Epidermal melanocyte (primary cell): ENCODE measurements around the gene CCDC57.

Source experiments
- DNase-seq: peaks from one replicate; pipeline ENCODE4 v3.0.0; 2011; ENCODE audit warnings: low spot score; ENCODE audit not compliant: insufficient read length

Gene CCDC57

GRCh38 chr17:82246365-82247181, 33.9 kb upstream of the CCDC57 start:
- DNase-seq, result no peak

GRCh38 chr17:82246040-82246364, 33.4 kb upstream of the CCDC57 start:
- DNase-seq, result no peak

DNA sequence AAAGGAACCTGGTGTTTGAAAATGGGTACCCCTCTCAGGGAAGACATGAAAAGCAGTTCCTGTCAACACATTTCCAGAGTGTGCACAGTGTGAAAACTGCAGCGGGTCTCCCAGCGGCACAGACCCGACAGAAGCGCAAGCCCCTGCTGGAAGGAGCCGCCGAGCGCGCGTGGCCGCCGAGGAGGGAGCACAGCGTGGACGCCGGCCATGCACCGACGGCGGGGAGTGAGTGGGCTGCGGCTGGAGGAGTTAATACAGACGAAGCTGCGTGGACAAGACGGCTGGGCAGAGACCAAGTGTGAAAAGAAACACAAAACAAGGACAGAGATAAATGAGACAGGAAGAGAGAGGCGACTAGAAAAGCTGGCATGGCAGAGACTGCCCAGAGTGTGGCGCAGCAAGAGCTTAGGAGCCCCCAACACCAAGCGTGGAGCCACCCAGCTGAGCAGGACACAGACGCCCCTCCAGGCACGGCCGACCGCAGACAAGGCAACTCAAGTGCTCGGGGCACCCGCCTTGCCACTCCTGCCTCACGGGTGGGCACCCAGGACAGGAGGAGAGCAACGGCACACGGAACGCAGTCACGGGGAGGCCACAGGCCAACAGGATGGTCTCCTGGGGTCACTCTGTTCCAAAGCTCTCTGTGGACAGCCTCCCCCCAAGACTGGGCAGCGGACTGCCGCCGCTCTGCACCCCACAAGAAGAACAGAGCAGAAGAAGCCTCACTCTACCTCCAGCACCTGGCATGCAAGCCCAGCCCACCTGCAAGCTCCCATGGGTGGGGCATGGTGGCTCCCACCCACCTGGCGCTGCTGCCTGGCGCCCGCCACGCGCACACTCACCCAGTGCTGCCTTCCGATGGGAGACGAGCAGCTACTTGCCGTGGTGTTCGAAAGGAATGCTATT, 32.7 kb upstream of the CCDC57 start:
- DNase-seq, result no peak

- DNase-seq, result no peak
Measured at GRCh38 chr17:82244413-82245133, 31.9 kb upstream of the CCDC57 start.

- no peak for DNase-seq
Measured at GRCh38 chr17:82243648-82244412, 31.2 kb upstream of the CCDC57 start.

- peak; percentile 73 for DNase-seq
Measured at GRCh38 chr17:82242977-82243647, 30.5 kb upstream of the CCDC57 start.

- DNase-seq, result no peak
Measured at GRCh38 chr17:82242698-82242976, 30.0 kb upstream of the CCDC57 start.

- DNase-seq, result no peak
Measured at GRCh38 chr17:82241926-82242697, 29.5 kb upstream of the CCDC57 start.

GRCh38 chr17:82241183-82241925, 28.7 kb upstream of the CCDC57 start:
- peak; percentile 82 for DNase-seq

DNA sequence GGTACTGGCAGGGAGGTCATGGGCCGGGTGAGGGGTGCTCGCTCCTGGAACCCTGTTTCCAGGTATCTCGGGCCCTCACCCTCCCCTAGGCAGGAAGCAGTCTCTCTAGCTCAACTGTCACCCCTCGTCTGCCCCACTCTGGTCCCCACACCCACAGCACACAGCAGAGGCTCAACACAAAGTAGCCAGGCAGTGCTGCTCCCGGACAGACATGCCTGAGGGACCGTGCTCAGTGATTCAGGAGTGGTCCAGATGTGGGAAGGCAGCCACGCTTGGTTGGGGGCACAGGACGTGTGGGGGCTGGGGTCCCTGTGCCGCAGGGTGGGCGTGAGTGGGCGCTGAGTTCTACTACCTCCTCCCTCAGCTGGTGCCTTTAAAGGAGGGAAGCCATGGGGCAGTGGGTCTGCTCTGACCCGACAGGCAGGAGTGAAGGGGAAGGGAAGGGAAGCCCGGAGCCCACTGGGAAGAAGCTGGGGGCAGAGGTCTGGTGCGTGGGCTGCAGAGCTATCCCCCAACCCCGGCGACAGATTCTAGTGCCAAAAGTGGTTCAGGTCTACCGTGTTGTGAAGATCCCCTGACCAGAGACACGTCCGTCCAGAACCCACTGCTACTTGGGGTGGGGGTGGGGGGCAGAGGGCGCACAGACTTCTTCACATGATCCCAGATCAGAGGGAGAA, 28.0 kb upstream of the CCDC57 start:
- no peak for DNase-seq

DNA sequence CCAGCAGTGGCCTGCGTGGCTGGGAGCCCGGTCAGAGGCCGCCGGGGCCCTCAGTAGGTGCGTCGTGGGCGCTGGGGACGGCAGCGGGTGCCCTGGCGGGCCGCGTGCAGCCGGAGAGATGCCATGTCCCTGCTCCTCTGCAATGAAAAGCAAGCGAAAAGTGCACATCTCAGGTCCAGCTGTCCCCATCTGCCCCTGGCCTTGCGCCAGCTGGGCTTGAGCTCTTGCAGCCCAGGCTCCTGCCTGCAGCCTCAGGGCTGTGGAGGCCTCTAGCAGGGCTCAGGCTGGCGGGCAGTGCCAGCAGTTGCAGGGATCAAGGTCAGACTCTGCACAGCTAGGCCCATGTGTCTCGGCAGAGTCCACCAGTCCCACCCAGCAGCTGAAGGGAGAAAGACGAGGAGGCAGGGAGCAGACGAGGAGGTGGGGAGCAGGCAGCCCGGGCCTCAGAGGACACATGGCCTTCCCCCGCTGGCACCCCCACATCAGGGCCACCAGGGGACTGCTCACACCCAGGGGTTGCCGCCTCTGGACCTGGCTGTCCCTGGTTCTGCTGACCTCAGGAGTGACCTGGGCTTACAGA, 27.4 kb upstream of the CCDC57 start:
- no peak for DNase-seq

DNA sequence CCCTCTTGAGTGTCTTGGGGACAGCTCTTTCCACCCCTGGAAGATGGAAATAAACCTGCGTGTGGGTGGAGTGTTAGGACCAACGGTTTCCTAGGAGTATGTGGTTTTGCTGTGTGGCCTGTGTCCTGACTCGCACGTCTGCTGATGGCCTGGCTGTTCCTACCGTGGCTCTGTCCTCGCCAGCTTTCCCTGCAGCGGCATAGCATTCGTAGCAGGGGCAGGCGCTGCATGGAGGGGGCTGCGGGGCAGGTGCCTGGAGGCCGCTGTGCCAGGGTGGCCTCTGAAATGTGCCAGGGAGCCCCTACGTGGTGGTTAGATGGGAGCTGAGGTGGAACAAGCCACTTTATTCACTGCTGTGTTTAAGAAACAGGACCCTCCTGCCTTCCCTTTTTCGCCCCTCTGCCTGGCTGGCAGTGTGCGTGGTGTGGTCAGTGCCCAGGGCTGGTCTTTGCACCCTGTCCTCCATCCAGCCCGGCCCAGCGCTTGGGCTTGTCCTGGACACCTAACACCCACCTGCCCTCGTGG, 26.8 kb upstream of the CCDC57 start:
- DNase-seq, result no peak

DNA sequence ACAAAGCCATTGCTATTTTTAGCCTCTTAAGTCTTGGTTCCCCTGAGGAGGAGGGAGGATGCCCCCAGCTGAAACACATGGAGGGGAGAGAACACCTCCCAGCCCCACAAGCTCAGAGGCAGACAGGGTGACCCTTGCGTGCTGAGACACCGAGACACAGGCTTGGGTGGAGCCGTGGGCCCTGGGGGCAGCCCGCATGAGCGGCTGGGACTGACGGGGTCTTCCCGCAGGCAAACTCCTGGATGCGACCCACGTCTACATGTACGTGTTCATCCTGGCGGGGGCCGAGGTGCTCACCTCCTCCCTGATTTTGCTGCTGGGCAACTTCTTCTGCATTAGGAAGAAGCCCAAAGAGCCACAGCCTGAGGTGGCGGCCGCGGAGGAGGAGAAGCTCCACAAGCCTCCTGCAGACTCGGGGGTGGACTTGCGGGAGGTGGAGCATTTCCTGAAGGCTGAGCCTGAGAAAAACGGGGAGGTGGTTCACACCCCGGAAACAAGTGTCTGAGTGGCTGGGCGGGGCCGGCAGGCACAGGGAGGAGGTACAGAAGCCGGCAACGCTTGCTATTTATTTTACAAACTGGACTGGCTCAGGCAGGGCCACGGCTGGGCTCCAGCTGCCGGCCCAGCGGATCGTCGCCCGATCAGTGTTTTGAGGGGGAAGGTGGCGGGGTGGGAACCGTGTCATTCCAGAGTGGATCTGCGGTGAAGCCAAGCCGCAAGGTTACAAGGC, 26.0 kb upstream of the CCDC57 start:
- no peak for DNase-seq

DNA sequence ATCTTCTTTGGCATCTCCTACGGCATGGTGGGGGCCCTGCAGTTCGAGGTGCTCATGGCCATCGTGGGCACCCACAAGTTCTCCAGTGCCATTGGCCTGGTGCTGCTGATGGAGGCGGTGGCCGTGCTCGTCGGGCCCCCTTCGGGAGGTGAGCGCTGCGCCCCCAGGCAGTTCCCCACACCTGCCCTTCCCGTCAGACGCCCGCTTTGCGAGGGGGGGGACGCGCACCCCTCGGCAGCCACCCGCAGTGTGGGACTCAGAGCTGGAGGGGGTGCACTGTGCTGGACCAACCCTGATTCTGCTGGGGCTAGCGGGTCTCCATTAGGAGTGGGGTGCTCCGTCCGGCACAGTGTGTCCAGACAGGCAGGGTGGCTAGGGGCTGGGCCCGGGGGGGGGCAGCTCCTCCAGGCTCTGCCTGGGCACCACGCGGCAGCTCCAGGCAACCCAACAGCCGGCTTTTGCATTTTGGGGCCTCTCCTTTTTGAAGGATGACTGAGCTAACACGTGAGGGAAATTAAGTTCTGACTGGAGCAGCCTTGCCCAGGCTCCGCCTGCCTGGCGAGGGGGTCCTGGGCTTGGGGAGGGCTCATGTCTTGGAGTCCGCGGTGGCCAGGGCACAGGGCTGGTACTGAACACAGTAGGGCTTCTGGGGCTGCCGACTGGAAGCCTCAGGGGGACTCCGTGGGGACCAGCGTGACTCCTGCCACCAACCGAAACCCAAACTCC, 25.3 kb upstream of the CCDC57 start:
- DNase-seq, result no peak

GRCh38 chr17:82237083-82237745, 24.6 kb upstream of the CCDC57 start:
- no peak for DNase-seq
